Head of caudate nucleus (tissue), 42 donors: Measurements from ENCODE around the gene SLC22A5.
"Not testable (repeated sequence)": the region's sequence is repeated elsewhere in the genome, so short reads cannot be mapped to it uniquely, and the experiment has no call there.

Source experiments
- DNase-seq, 42 donors: peaks; one replicate each; pipeline versions ENCODE4 v3.0.0 to v3.0.0-alpha.2; 2020 to 2021; ENCODE audit warnings: mixed read lengths in 7 of 42
- intact Hi-C: fragments of 100-400 bp; cut with DNase I; formaldehyde crosslinking; loops from one replicate; pipeline ENCODE4 v1.15.0; 2022

SLC22A5 gene

DNA sequence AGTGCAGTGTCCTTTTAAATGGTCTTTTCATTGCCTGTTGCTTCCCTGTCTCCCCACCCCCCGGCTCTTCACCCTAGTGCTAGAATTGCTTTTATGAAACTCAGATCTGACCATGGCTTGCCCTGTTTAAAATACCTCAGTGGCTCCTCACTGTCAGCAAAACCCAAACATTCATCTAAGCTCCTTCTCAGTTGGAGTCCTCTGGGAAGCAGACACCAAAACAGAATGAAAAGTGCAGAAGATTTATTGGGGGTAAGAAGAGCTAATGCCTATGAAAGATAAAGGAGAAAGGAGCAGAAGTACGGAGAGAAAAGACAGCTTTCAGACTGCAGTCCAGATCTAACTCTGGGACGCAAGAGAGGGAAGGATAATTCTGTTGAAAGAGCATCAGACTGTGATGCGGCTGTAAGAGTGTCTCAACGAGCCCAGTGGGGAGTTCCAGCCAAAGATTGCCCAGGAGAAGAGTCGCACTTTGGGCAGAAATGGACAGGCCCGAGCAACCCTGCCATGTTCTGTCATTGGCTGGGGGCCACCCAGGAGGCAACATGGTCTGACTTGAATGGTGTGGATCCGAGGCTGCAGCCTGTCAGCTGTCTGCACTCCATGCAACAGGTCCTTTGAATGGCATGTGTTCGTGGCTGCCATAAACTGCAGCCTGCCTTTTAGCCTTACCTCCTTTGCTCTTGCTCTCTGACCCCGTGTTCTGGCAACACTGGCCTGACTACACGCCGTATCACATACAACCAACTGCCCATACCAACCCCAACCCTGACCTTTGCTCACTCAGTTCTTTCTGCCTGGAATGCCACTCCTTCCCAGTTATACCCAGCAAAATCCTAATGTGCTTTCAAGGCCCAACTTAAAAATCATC, 65.1 kb downstream of the SLC22A5 start:
- intact Hi-C loops = no loop called here
- no peak for DNase-seq

DNA sequence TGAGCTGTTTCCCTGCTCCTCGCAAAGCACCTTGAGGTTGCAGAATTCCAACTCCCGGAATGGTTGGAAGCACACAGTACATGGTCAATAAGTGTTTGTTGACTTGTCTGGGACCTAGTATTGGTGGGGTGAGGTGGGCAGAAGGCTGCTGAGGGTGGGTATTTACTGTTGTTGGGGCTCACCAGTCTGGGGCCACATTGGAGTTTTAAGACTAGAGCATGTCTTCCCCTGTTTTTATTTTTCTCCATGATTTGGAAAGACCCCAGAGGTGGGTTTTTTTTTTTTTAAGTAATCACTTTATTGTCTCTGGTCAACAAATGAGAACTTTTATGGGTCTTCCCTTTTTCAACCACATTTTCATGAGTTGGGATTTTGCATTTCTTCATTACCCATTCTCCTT, 65.9 kb downstream of the SLC22A5 start:
- intact Hi-C loops = no loop called here
- no peak for DNase-seq

DNA sequence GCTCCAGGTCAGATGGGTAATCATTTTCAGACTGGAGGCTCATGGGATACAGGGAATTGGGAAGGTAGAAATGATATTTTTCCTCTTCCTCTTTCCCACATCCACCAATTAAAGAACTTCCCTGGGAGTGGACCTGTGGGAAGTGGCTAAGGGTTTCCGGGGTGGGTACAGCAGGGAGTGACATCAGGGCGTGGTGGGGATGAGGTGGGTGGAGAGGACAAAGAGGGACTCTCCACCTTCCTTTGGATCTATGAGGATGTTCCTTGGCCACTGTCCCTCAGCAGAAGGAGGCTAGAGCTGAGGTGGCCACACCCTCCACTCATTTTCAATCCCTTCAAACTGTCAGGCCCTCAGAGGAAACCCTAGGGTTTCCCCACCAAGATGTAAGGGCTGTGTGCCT, 66.4 kb downstream of the SLC22A5 start:
- no peak for DNase-seq
- intact Hi-C loops = no loop called here

DNA sequence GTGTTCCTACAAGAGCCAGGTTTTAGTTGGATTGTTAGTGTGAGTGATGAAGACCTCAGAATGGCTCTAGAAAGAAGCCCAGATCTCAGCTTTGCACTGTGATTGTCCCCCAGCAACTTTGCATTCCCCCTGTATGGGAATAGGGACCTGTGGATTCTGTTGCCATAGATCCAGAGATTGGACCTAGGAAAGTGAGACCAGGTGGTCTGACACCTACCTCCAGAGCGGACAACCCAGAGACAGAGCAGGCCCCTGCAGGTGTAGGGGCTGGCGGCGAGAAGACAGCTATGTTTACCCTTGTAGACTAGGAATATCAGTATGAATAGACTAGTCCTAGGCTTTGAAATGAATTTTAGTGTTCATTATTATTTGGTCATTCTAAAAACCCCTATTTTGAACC, 67.4 kb downstream of the SLC22A5 start:
- no peak for DNase-seq
- intact Hi-C loops = no loop called here

- intact Hi-C loops = no loop called here
Observed at GRCh38 chr5:132437604-132438266, 68.2 kb downstream of the SLC22A5 start.

DNA sequence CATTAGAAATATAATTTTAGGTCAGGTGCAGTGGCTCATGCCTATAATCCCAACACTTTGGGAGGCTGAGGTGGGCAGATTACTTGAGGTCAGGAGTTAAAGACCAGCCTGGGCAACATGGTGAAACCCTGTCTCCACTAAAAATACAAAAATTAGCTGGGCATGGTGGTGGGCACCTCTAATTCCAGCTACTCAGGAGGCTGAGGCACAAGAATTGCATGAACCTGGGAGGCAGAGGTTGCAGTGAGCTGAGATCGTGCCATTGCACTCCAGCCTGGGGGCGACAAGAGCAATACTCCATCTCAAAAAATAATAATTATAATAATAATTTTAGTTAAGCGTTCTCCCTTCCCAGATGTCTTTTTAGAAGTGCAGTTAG, 68.7 kb downstream of the SLC22A5 start:
- intact Hi-C loops = not testable (repeated sequence)

More at GRCh38 chr5:132437604-132438266, 68.2 kb downstream of the SLC22A5 start:
- DNase-seq = peak in 40 of 42 donors; percentile 37 to 80 (median 54)

DNA sequence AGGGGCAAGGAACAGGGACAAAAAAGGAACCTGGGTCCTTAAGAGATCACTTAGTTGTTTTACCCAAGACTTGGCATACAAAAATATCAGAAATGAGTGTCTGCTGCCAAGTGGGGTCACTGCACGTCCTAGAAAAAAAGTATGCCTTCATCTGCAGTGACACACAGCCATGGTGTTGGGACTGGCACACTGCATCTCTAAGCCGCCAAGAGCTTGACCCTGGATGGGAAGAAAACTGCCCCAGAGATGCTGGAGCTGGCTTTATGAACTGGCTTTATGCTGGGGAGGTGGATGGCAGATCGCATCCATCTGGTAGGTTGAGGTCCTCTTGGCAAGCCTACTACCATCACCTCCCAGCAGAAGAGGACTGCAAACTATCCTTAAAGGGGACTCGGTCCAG, 69.4 kb downstream of the SLC22A5 start:
- intact Hi-C loops = no loop called here
- DNase-seq = peak in 3 of 42 donors; percentile 20 to 25 (median 23)

More for the DNA sequence above, 68.7 kb downstream of the SLC22A5 start:
- DNase-seq = not testable (repeated sequence)

- intact Hi-C loops = no loop called here
- peak in 23 of 42 donors; percentile 34 to 79 (median 48) for DNase-seq
Observed at GRCh38 chr5:132439521-132440089, 70.1 kb downstream of the SLC22A5 start.

DNA sequence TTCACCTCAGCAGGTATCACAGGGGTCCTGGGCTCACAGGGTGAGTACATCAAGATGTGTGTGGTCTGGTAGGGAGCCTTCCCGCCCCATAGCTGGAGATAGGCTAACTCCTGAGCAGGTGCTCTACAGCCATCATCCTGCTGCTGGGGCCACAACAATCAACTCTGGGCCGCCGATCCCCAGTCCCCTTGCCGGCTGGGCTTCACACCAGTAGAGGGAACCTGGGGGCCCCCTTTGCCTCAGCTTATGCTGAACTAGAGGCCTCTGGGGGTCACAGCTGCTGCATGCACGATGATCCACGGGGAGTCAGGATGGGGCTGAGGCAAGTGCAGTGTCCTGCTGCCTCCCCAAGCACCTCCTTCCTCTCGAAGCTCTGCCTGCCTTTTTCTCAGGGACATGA, 74.6 kb downstream of the SLC22A5 start:
- no peak for DNase-seq
- intact Hi-C loops = no loop called here
